Kidney (tissue), 14 donors: ENCODE data around the gene HAUS8. TPM values are rescaled to one million over a fixed set of nuclear protein-coding genes. Genes with fewer than 3 reads are reported as not detected.

Experiments used
- DNase-seq, 5 donors: peaks; one replicate each; pipeline ENCODE4 v3.0.0-alpha.2; 2013 to 2020
- FAIRE-seq: peaks from 2 replicates; lab custom pipeline; 2012; peaks lifted over from hg19 to GRCh38; lab: Jason Lieb, UNC
- H3K27ac ChIP-seq, 2 donors: one replicate each; pipeline ENCODE4 v1.7.0; 2013; ENCODE audit warnings: low read depth in 2 of 2, low read length in 2 of 2, inconsistent platforms in 1 of 2
- H3K27me3 ChIP-seq: one replicate; pipeline ENCODE4 v1.7.1; 2013; ENCODE audit warnings: low read length, inconsistent platforms; ENCODE audit not compliant: control insufficient read depth, insufficient read depth
- H3K36me3 ChIP-seq, 3 donors: one replicate each; pipeline versions ENCODE4 v1.7.0 to v1.7.1; 2013; ENCODE audit warnings: low read length in 3 of 3, control low read depth in 1 of 3, inconsistent platforms in 1 of 3; ENCODE audit not compliant: insufficient read depth in 3 of 3, control insufficient read depth in 2 of 3
- H3K4me1 ChIP-seq, 3 donors: one replicate each; pipeline versions ENCODE4 v1.7.0 to v1.7.1; 2013; ENCODE audit warnings: low read length in 3 of 3, inconsistent platforms in 1 of 3, low read depth in 1 of 3; ENCODE audit not compliant: control insufficient read depth in 2 of 3, insufficient read depth in 2 of 3
- H3K4me3 ChIP-seq, 3 donors: one replicate each; pipeline versions ENCODE4 v1.7.0 to v1.8.1; 2013; ENCODE audit warnings: low read length in 3 of 3, control low read depth in 1 of 3, inconsistent platforms in 1 of 3
- H3K9ac ChIP-seq, 3 donors: one replicate each; pipeline versions ENCODE4 v1.7.0 to v1.7.1; 2013; ENCODE audit warnings: low read length in 3 of 3, control low read depth in 1 of 3, inconsistent platforms in 1 of 3
- H3K9me3 ChIP-seq, 3 donors: one replicate each; pipeline versions ENCODE4 v1.7.0 to v1.7.1; 2013; ENCODE audit warnings: low read length in 3 of 3, control low read depth in 1 of 3, inconsistent platforms in 1 of 3; ENCODE audit not compliant: control insufficient read depth in 2 of 3, insufficient read depth in 1 of 3
- intact Hi-C: fragments of 100-400 bp; cut with DNase I; formaldehyde crosslinking; loops from one replicate; pipeline ENCODE4 v1.11.1; 2022
- polyA plus RNA-seq: library from polyadenylated mRNA; stranded (reverse); fragments of 350-450 nt; fragmentation: Illumina TruSeq; extraction: RNeasy Lipid Tissue Mini Kit (QIAGEN cat#74804); gene quantifications from one replicate; pipeline ENCODE4 v1.2.3, GENCODE V29; 2014; ENCODE audit warnings: low read depth, low replicate concordance; ENCODE audit not compliant: insufficient read depth
- total RNA-seq: library from RNA; stranded (reverse); fragmentation: NEBNext Ultra II Directional; extraction: Animal tissue kit (Norgen Biotek cat#: 25700); gene quantifications from one replicate; pipeline ENCODE4 v1.2.1, GENCODE V29; 2021
- TF ChIP-seq, protein P1 (sequence below): IDR thresholded peaks from 3 replicates; pipeline ENCODE4 v1.5.1; 2012; ENCODE audit warnings: mild to moderate bottlenecking, moderate library complexity, borderline replicate concordance; ENCODE audit not compliant: insufficient read depth; ENCODE audit errors: extremely low read depth
- donor health status: control.
- donor health status: control.
- donor health status: control.
- donor health status: control.
- donor health status: control.
- donor health status: DM: yes; HTN: yes; CAD: no.
- donor health status: Normal renal cell carcinoma (clear cell type).

HAUS8 gene
- total and polyA plus RNA-seq, 2 donors from 2014 or later = 5.2 to 6.9 TPM

- Histone ChIP-seq H3K4me1 (peaks cover 0 to 4% (median 0%) of the 10 kb centered on the region in 3 donors), H3K9me3 (no peaks in the 10 kb centered on the region), H3K4me3 (no peak overlapping the region), H3K27ac (no peak overlapping the region), H3K36me3 (peaks cover 0 to 2% (median 0%) of the 10 kb centered on the region in 3 donors), H3K27me3 (no peaks in the 10 kb centered on the region), H3K9ac (no peak overlapping the region)
- intact Hi-C loops = no loop called here
- FAIRE-seq (no peak), DNase-seq (no peak)
- TF ChIP-seq, protein P1, sequence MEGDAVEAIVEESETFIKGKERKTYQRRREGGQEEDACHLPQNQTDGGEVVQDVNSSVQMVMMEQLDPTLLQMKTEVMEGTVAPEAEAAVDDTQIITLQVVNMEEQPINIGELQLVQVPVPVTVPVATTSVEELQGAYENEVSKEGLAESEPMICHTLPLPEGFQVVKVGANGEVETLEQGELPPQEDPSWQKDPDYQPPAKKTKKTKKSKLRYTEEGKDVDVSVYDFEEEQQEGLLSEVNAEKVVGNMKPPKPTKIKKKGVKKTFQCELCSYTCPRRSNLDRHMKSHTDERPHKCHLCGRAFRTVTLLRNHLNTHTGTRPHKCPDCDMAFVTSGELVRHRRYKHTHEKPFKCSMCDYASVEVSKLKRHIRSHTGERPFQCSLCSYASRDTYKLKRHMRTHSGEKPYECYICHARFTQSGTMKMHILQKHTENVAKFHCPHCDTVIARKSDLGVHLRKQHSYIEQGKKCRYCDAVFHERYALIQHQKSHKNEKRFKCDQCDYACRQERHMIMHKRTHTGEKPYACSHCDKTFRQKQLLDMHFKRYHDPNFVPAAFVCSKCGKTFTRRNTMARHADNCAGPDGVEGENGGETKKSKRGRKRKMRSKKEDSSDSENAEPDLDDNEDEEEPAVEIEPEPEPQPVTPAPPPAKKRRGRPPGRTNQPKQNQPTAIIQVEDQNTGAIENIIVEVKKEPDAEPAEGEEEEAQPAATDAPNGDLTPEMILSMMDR = no peak
Observed at GRCh38 chr19:17114414-17114831, 39.2 kb upstream of the HAUS8 start.

- no peak overlapping the region for H3K27ac ChIP-seq
- DNase-seq (no peak), FAIRE-seq (no peak)
- TF ChIP-seq, protein P1 = no peak
- no peaks in the 10 kb centered on the region for H3K9me3 ChIP-seq
- no peak overlapping the region for H3K9ac ChIP-seq
- intact Hi-C loops = no loop called here
- peaks cover 0 to 2% (median 0%) of the 10 kb centered on the region in 3 donors for H3K36me3 ChIP-seq
- no peak overlapping the region for H3K4me3 ChIP-seq
- no peaks in the 10 kb centered on the region for H3K27me3 ChIP-seq
- H3K4me1 ChIP-seq = peaks cover 0 to 4% (median 0%) of the 10 kb centered on the region in 3 donors
Observed at GRCh38 chr19:17113127-17113785, 38.0 kb upstream of the HAUS8 start.

- Histone ChIP-seq H3K9ac (no peak overlapping the region), H3K27ac (no peak overlapping the region), H3K27me3 (no peaks in the 10 kb centered on the region), H3K36me3 (peaks cover 0 to 2% (median 0%) of the 10 kb centered on the region in 3 donors), H3K4me3 (no peak overlapping the region), H3K9me3 (no peaks in the 10 kb centered on the region), H3K4me1 (peaks cover 0 to 4% (median 0%) of the 10 kb centered on the region in 3 donors)
- FAIRE-seq (no peak), DNase-seq (no peak)
- TF ChIP-seq, protein P1 = no peak
- intact Hi-C loops = no loop called here
Observed at GRCh38 chr19:17112700-17113099, 37.4 kb upstream of the HAUS8 start.

- no peaks in the 10 kb centered on the region for H3K27me3 ChIP-seq
- DNase-seq = no peak
- FAIRE-seq = no peak
- H3K4me3 ChIP-seq = no peak overlapping the region
- TF ChIP-seq, protein P1 = no peak
- no peak overlapping the region for H3K9ac ChIP-seq
- no peak overlapping the region for H3K27ac ChIP-seq
- intact Hi-C loops = no loop called here
- H3K9me3 ChIP-seq = no peaks in the 10 kb centered on the region
- peaks cover 0 to 2% (median 0%) of the 10 kb centered on the region in 3 donors for H3K4me1 ChIP-seq
- H3K36me3 ChIP-seq = peaks cover 0 to 2% (median 0%) of the 10 kb centered on the region in 3 donors
Observed at GRCh38 chr19:17112271-17112670, 37.0 kb upstream of the HAUS8 start.
